Neuronal stem cell (in vitro differentiated cells): ENCODE data around the gene BTBD2.

Source experiments
- DNase-seq: peaks from one replicate; pipeline ENCODE4 v3.0.0-alpha.2; 2013; ENCODE audit warnings: low spot score
- H2AFZ ChIP-seq: one replicate; pipeline ENCODE4 v1.6.1; 2013; ENCODE audit warnings: mild to moderate bottlenecking, low read length, inconsistent platforms
- H2AK5ac ChIP-seq: 2 replicates; pipeline ENCODE4 v1.6.1; 2013; ENCODE audit warnings: low read depth, mild to moderate bottlenecking, inconsistent platforms, low read length, moderate library complexity, mixed read lengths
- H2BK120ac ChIP-seq: 2 replicates; pipeline ENCODE4 v1.6.1; 2013; ENCODE audit warnings: low read depth, mild to moderate bottlenecking, inconsistent platforms, low read length, moderate library complexity, mixed read lengths
- H2BK12ac ChIP-seq: one replicate; pipeline ENCODE4 v1.6.1; 2013; ENCODE audit warnings: low read length, inconsistent platforms
- H2BK15ac ChIP-seq: 2 replicates; pipeline ENCODE4 v1.6.1; 2013; ENCODE audit warnings: mild to moderate bottlenecking, low read length, inconsistent platforms, mixed read lengths
- H2BK5ac ChIP-seq: one replicate; pipeline ENCODE4 v1.6.1; 2013; ENCODE audit warnings: inconsistent platforms, mild to moderate bottlenecking, low read length, moderate library complexity
- H3K14ac ChIP-seq: one replicate; pipeline ENCODE4 v1.6.1; 2013; ENCODE audit warnings: low read length, inconsistent platforms
- H3K18ac ChIP-seq: 2 replicates; pipeline ENCODE4 v1.6.1; 2013; ENCODE audit warnings: low read length, inconsistent platforms
- H3K23ac ChIP-seq: 2 replicates; pipeline ENCODE4 v1.6.1; 2013; ENCODE audit warnings: low read depth, mild to moderate bottlenecking, mixed read lengths, low read length, inconsistent platforms; ENCODE audit not compliant: poor library complexity
- H3K27ac ChIP-seq: replicated peaks from 3 replicates; pipeline ENCODE4 v1.5.1; 2013; ENCODE audit warnings: low read length, inconsistent platforms
- H3K27me3 ChIP-seq, 3 experiments: 2 replicates each; pipeline ENCODE4 v1.6.1; 2013; ENCODE audit warnings: low read length in 3 of 3, mild to moderate bottlenecking in 2 of 3, inconsistent platforms in 1 of 3, low read depth in 1 of 3, mixed read lengths in 1 of 3, moderate library complexity in 1 of 3; ENCODE audit not compliant: control insufficient read depth in 3 of 3, insufficient read depth in 3 of 3
- H3K36me3 ChIP-seq, 2 donors: replicated peaks in 1 of 2; 2 replicates each; pipeline ENCODE4 v1.6.1; 2013; ENCODE audit warnings: low read length in 2 of 2; ENCODE audit not compliant: control insufficient read depth in 2 of 2, insufficient read depth in 2 of 2
- H3K4ac ChIP-seq: 2 replicates; pipeline ENCODE4 v1.6.1; 2013; ENCODE audit warnings: inconsistent platforms, mild to moderate bottlenecking, low read length, moderate library complexity
- H3K4me1 ChIP-seq, 2 donors: 1 replicate in 1 of 2; 2 replicates in 1 of 2; pipeline ENCODE4 v1.6.1; 2013; ENCODE audit warnings: low read length in 2 of 2, low read depth in 1 of 2; ENCODE audit not compliant: control insufficient read depth in 2 of 2, insufficient read depth in 1 of 2
- H3K4me2 ChIP-seq: one replicate; pipeline ENCODE4 v1.6.1; 2013; ENCODE audit warnings: mild to moderate bottlenecking, low read length, inconsistent platforms; ENCODE audit not compliant: insufficient read depth, poor library complexity, severe bottlenecking
- H3K4me3 ChIP-seq, 2 donors: 2 replicates each; pipeline ENCODE4 v1.5.1; 2013; ENCODE audit warnings: low read length in 2 of 2, mild to moderate bottlenecking in 2 of 2, inconsistent platforms in 1 of 2, moderate library complexity in 1 of 2
- H3K79me1 ChIP-seq: one replicate; pipeline ENCODE4 v1.6.1; 2013; ENCODE audit warnings: low read depth, mild to moderate bottlenecking, inconsistent platforms, low read length, moderate library complexity
- H3K9ac ChIP-seq: one replicate; pipeline ENCODE4 v1.6.1; 2013; ENCODE audit warnings: mild to moderate bottlenecking, low read depth, low read length, inconsistent platforms; ENCODE audit not compliant: poor library complexity
- H3K9me3 ChIP-seq, 2 donors: replicated peaks in 1 of 2; 2 replicates each; pipeline versions ENCODE3 to v1.6.1; 2013; ENCODE audit warnings: low read length in 2 of 2, mild to moderate bottlenecking in 2 of 2, inconsistent platforms in 1 of 2, low read depth in 1 of 2, mixed read lengths in 1 of 2, moderate library complexity in 1 of 2; ENCODE audit not compliant: control insufficient read depth in 2 of 2, insufficient read depth in 1 of 2
- H4K8ac ChIP-seq: one replicate; pipeline ENCODE4 v1.6.1; 2013; ENCODE audit warnings: low read depth, mild to moderate bottlenecking, inconsistent platforms, low read length, moderate library complexity
- H4K91ac ChIP-seq: one replicate; pipeline ENCODE4 v1.6.1; 2013; ENCODE audit warnings: low read length, low read depth, mild to moderate bottlenecking, inconsistent platforms; ENCODE audit not compliant: poor library complexity
- WGBS, 2 donors: extraction: QIAGEN DNeasy Blood & Tissue Kit; methylation state at CpG; one replicate each; pipeline ENCODE4 v1.1.7; 2013; ENCODE audit warnings: missing lambda C conversion rate in 2 of 2, mixed read lengths in 1 of 2; ENCODE audit not compliant: insufficient read length in 2 of 2, insufficient replicate concordance in 1 of 2; ENCODE audit errors: extremely low coverage in 2 of 2; 5-methylcytosine and 5-hydroxymethylcytosine counted together

Gene BTBD2

DNA sequence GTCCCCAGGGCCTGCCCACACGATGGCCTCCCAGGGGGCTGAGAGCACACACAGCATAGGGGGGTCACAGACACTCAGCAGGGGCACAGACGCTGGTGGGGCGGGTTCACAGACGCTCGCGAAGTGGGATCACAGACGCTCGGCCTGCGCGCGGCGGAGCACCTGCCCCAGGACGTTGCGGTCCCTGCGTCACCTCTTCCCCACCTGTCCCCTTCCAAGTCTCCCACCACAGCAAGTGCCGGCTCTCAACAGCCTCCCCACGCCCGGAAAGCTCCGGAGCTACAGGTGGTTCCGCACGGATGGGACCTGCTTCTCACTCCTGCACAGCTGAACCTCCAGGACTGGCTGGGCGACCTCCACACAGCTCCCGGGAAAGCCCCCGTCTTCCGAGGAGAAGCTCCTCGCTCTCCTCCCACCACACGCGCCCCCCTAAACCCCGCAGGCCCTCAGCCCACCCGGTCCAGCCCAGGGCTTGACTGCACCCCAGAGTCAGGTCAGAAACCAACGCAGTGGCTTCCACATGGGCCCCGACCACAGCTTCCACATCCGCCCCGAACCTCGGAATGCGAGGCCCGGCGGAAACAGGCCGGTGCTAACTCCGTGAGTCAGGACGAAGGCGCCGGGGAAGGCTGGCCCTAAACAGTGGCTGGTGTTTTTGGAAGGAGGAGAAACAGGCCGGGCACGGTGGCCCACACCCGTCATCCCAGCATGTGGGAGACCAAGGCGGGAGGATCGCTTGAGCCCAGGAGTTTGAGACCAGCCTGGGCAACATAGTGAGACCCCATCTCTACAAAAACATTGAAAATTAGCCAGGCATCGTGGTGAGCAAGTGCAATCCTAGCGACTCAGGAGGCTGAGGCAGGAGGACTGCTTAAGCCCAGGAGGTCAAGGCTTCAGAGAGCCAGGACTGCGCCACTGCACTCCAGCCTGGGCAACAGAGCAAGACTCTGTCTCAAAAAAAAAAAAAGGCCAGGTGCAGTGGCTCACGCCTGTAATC, 16.5 kb downstream of the BTBD2 start:
- WGBS, 2 donors: no CpG with 5 or more reads among the region's 52 CpGs
- H2AFZ ChIP-seq: no peak overlapping the region
- H3K4me3 ChIP-seq: no peak overlapping the region
- peak overlapping the region; percentile 46 for H2AK5ac ChIP-seq
- no peak overlapping the region for H4K8ac ChIP-seq
- peaks cover 18% of the 10 kb centered on the region for H3K79me1 ChIP-seq
- H3K36me3 ChIP-seq: peaks cover 31 to 84% of the 10 kb centered on the region in 2 donors
- H2BK5ac ChIP-seq: no peak overlapping the region
- H3K27ac ChIP-seq: no peak overlapping the region
- no peaks in the 10 kb centered on the region for H3K4me1 ChIP-seq
- H3K27me3 ChIP-seq: no peaks in the 10 kb centered on the region
- no peak overlapping the region for H3K9ac ChIP-seq
- no peak overlapping the region for H2BK15ac ChIP-seq
- peak overlapping the region; percentile 58 for H2BK12ac ChIP-seq
- DNase-seq: no peak
- no peak overlapping the region for H3K4ac ChIP-seq
- peak overlapping the region; percentile 96 for H3K23ac ChIP-seq
- H3K18ac ChIP-seq: no peak overlapping the region
- no peak overlapping the region for H4K91ac ChIP-seq
- H3K14ac ChIP-seq: no peak overlapping the region
- peaks cover 6 to 10% of the 10 kb centered on the region in 2 donors for H3K9me3 ChIP-seq
- H2BK120ac ChIP-seq: no peak overlapping the region
- H3K4me2 ChIP-seq: no peak overlapping the region

DNA sequence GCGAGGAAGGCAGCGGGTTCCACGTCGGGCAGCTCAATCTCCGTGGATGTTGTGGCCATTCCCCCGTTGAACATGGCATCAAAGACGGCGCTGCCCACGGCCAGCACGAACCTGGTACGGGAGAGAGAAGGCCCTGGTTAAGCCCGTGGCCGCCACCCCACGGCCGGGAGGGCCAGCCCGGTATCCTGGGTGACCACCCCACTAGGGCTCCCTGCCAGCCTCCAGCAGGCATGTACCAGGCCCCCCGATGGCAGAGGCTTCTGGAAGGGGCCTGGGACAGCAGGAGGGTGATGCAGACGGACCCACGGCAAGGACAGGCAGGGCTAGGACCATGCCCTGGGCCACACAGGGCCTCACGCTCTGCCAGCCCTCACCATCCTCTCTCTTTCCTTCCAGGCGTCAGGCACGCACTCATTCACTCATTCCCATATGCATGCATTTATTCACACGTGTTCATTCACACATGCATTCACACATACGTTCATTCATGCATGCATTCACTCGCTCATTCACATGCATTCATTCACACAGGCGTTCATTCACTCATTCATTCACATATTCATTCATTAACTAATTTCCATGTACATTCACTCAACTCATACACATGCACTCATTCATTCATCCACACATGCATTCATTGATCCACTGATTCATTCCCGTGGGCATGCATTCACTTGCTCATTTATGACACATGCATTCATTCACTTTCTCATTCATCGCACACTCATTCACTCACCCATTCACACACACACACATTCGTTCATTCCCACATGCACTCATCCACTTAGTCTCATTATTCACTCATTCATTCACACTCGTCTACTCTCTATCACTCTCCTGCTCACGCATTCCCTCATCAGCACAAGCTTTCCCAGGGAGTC, 17.9 kb downstream of the BTBD2 start:
- Histone ChIP-seq H2AK5ac (no peak overlapping the region), H3K36me3 (peaks cover 38 to 82% of the 10 kb centered on the region in 2 donors), H3K27ac (no peak overlapping the region), H3K4me2 (no peak overlapping the region), H2BK5ac (peak overlapping the region; percentile 77), H2BK15ac (no peak overlapping the region), H2BK12ac (no peak overlapping the region), H3K79me1 (peaks cover 22% of the 10 kb centered on the region), H3K4me1 (no peaks in the 10 kb centered on the region), H4K8ac (no peak overlapping the region), H3K14ac (no peak overlapping the region), H3K23ac (peak overlapping the region; percentile 96), H3K9me3 (peaks cover 8 to 10% of the 10 kb centered on the region in 2 donors), H2BK120ac (no peak overlapping the region), H3K4ac (no peak overlapping the region), H4K91ac (no peak overlapping the region), H2AFZ (no peak overlapping the region), H3K4me3 (no peak overlapping the region), H3K27me3 (no peaks in the 10 kb centered on the region), H3K9ac (peak overlapping the region; percentile 45), H3K18ac (peak overlapping the region; percentile 35)
- WGBS, 2 donors: 100% methylated on average over 3 to 5 of the region's 31 CpGs
- no peak for DNase-seq

DNA sequence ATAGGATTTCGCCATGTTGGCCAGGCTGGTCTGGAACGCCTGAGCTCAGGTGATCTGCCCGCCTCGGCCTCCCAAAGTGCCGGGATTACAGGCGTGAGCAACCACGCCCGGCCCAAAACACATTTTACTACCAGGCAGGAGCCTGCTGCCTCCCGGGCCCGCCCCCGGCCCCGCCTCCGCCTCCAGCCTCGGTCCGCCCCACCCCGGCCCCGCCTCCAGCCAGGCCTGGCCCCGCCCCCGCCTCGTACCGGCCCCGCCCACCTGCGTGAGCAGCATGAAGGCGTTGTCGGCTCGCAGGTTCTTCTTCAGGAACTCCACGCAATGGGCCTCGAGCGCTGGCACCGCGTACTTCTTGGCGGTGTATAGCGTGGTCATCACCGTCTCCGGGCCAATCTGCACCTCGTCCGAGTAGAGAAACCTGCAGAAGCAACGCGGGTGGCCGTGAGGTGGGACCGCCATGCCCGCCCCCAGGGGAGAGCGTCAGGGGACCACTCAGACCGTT, 22.7 kb downstream of the BTBD2 start:
- H2BK5ac ChIP-seq: no peak overlapping the region
- H3K4me3 ChIP-seq: no peak overlapping the region
- no peak overlapping the region for H2BK120ac ChIP-seq
- H2AFZ ChIP-seq: no peak overlapping the region
- no peaks in the 10 kb centered on the region for H3K27me3 ChIP-seq
- H3K4me1 ChIP-seq: no peaks in the 10 kb centered on the region
- no peak overlapping the region for H3K27ac ChIP-seq
- H2BK12ac ChIP-seq: no peak overlapping the region
- peak overlapping the region; percentile 89 for H3K23ac ChIP-seq
- no peak overlapping the region for H3K9ac ChIP-seq
- no peak overlapping the region for H4K91ac ChIP-seq
- no peak overlapping the region for H3K4ac ChIP-seq
- no peak overlapping the region for H3K4me2 ChIP-seq
- no peak overlapping the region for H4K8ac ChIP-seq
- peaks cover 9% of the 10 kb centered on the region for H3K79me1 ChIP-seq
- H3K18ac ChIP-seq: peak overlapping the region; percentile 11
- WGBS, 2 donors: no CpG with 5 or more reads among the region's 44 CpGs
- no peak overlapping the region for H2AK5ac ChIP-seq
- no peak for DNase-seq
- peak overlapping the region; percentile 1 for H3K14ac ChIP-seq
- H2BK15ac ChIP-seq: no peak overlapping the region
- H3K36me3 ChIP-seq: peaks cover 44 to 84% of the 10 kb centered on the region in 2 donors
- peaks cover 10% of the 10 kb centered on the region in 2 donors for H3K9me3 ChIP-seq
